Effector CD4-positive, alpha-beta T cell (primary cell): Measurements from ENCODE around the gene BATF3.

Experiments
- DNase-seq: peaks from one replicate; pipeline ENCODE4 v3.0.0-alpha.2; 2020

Gene BATF3

GRCh38 chr1:212703991-212704564, 4.4 kb upstream of the BATF3 start:
- DNase-seq: no peak

GRCh38 chr1:212702672-212703071, 3.0 kb upstream of the BATF3 start:
- no peak for DNase-seq

DNA sequence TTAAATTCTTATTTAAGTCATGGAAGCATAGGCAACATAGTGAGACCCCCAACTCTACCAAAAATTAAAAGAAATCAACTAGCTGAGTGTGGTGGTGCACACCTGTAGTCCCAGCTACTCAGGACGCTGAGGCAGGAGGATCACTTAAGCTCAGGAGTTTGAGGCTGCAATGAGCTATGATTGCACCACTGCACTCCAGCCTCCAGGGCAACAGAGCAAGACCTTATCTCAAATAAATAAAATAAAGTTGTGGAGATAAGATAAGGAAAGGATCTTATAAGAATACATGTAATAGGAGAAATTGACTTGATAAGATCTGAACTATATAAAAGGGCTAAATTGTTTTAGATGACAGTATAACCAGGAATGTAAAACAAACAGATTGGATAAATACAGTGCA, 2.3 kb upstream of the BATF3 start:
- no peak for DNase-seq

- DNase-seq: no peak
Measured at GRCh38 chr1:212700892-212701819, 1.5 kb upstream of the BATF3 start.

DNA sequence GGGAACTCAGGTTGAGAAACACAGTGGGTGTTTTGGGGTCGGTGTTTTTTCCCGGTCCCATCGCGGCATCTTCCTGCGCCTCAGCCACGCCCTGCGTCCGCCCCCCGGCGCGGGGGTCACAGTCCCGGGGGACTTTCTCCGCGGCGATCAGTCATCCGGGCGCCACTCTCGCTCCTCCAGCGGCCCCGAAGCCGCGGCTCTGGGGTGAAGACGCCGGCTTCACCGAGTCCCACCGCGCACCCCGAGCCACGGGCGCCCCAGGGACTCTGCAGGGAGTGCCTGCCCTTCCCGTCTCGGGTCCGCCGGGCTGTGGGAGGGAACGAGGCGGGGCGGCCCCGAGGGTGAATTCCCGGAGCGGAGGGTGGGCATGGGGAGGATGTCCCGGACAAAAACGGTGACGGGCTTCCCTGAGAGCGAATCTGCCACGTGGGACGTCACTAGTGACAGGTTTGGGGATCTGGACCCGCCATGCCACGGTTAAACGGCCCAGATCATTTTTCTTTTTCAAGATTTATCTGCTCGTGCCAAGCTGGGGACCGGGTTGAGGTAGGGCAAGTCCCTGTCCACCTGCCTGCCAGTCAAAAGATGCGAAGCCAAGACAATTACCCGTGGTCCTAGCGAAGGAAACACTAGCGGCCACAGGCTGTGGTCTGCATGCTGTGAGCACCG, 717 bp upstream of the BATF3 start:
- peak; percentile 33 for DNase-seq

DNA sequence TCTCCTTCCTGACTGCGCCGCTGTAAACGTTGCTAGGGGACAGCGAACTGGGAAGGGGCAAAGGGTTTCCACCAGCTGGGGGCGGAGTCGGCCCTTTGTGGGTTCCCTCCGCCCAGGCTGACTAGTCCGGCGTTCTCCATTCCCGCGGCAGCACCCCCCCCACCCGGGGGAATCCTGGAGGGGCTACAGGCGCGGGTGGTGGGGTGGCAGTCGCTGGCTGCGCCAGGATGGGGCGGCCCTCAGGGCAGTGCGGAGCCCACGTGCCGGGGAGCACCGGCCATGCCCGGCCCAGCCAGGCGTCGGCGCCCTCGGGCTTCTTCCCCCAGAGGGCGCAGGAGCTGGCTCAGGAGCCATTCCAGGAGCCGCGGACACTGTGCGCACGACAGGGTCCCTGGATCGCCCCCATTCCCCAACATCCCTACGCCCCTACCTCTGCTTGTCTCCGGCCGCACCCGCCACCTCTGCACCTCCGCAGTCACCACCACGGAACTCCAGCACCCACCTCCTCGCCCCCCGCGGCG, 476 bp downstream of the BATF3 start:
- DNase-seq: peak; percentile 18

GRCh38 chr1:212698467-212699103, 1.1 kb downstream of the BATF3 start:
- no peak for DNase-seq

DNA sequence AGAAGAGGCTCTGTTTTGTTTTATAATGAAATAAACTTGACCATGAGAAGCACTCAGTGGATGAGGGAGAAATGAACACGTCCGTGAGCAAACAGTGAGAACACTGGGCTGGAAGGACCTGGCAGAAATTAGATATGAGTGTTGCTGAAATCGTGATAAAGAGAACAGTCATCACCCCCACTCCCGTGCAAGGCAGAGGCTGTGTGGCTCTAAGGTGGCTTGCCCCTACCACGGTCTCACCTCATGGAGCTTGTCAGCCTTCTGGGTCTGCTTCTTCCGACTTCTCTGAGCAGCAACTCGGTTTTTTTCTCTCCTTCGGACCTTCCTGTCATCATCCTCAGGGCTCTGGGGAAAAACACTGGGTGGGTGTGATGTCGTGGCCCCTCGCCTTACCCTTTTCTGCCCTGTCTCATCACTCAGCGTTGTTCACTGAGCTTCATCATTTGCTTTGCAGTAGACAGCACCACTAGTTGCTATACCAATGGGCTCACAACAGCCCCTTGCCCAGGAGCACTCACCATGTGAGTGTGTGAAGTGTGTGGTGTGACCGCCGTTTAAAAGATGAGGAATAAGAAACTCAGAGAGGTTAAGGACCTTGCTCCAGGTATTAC, 2.8 kb downstream of the BATF3 start:
- DNase-seq: no peak

DNA sequence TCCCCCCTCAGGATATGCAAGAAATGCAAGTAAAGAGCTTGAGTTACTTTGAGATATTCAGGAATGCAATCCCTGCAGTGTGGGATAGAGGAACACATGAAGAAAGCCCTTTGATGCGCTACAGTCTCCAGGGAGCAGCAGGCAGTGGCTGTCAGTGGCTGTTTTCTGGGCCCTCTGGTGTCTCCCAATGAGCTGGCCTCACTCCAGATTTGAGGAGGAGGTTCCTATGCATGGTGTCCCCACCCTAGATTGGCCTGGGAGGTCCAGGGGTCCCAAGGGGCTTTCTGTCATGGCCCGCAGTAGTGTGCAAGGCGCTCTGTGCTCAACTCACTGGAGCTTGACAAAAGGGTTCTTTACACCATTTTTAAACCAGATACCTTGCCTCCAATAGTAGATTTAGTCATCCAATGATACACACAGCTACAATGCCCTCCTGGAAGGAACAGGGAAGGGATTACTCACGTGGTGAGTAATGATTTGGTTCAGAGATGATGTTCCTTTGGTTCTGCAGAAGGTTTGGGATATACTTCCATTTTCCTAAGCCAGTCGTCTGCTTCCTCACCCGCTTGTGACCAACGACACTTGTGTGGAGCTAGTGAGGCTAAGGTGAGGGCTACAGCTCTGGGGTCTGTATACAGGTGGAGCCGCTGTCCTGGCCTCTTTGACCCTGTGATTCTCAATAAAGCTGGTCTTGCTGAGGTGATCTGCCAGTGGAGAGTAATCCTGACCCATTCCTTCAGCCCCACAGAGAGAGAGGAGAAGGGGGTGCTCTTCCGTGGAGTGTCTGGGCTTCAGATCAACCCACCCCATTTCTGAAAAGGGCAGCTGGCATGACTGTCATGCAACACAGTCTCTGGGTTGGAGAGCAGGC, 6.6 kb downstream of the BATF3 start:
- no peak for DNase-seq

- no peak for DNase-seq
Measured at GRCh38 chr1:212691561-212692071, 8.0 kb downstream of the BATF3 start.

DNA sequence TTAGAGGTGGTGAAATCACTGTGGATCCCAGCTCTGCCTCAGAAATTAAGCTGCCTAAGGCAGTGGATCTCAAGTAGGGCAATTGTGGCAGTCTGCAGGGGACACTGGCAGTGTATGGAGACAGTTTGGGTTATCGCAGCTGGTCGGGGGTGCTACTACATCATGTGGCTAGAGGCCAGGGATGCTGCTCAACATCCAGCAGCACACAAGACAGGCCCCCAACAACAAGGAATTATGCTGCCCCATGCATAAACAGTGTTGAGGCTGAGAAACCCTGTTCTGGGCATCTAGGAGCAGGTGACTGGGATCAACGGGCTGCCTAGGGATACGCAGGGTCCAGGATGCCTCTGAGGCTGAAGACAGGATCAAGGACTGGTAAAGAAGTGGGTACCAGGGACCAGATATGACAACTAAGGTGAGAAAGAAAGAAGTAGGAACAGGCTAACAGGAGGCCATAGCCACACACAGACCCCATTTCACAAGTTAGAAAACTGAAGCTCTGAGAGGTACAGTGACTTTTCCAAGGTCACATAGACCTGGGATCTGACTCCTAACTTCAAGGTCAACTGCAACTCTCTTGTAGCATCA, 8.7 kb downstream of the BATF3 start:
- DNase-seq: no peak

- DNase-seq: no peak
Measured at GRCh38 chr1:212689758-212690529, 9.7 kb downstream of the BATF3 start.

GRCh38 chr1:212689196-212689725, 10.4 kb downstream of the BATF3 start:
- no peak for DNase-seq

DNA sequence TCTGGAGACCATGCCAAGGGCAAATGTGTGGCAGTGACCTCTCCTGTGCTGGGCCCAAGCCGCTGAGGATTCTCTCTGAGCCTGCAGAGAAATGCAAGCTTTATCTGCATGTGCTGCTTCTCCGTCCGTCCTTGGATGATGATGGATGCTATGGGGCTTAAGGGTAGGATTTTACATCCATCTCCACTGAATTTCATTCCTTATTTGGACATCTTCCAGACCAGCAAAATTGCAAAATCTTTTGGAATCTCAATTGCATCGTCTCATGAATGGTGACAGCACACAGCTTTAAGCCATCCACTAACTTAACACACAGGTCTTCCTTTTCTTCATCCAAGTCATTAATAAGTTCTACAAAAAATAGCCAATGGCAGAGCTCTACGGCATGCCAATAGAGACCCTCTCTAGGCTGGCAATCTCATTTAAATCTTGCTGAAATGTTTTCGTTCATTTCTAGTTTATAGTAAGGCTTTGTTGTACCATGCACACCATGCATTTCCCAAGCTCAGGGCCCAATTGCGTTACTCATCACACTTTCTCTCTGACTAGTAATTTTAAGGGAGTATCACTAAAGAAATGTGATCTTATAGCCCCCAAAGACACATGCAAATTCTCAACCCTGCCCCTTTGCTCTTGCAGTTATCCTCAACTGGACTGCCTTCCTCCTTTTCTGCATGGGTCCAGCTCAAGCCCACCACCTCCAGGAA, 11.1 kb downstream of the BATF3 start:
- DNase-seq: no peak

DNA sequence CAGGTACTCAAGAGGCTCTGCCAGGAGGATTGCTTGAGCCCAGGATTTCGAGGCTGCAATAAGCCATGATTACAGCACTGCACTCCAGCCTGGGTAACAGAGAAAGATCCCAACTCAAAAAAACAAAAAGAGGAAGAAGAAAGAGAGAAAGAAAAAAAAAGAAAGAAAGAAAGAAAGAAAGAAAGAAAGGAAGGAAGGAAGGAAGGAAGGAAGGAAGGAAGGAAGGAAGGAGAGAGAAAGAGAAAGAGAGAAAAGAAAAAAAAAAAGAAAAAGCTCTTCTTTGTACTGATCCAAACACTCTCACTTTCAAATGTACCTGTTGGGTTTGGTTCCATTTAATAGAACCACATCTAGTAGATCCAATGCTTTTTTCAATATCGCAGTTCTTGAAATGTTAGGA, 11.8 kb downstream of the BATF3 start:
- no peak for DNase-seq

DNA sequence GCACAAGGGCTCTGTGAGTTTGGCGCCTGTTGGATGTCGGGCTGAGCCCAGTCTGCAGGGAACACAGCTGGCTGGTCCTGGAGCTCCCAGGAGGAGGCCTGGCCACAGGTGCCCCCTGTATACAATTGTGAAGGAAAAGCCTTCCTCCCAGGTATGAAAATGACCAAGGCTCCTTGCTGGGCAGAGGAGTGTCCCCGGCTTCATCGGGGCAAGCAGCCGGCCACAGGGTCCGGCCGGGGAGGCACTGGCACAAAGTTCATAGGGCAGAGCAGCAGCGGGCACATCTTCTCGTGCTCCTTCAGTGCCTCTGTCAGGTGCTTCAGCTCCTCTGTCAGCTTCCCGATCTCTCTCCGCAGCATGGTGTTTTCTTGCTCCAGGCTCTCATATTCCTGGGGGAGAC, 13.0 kb downstream of the BATF3 start:
- DNase-seq: no peak

GRCh38 chr1:212686069-212686468, 13.6 kb downstream of the BATF3 start:
- DNase-seq: no peak

DNA sequence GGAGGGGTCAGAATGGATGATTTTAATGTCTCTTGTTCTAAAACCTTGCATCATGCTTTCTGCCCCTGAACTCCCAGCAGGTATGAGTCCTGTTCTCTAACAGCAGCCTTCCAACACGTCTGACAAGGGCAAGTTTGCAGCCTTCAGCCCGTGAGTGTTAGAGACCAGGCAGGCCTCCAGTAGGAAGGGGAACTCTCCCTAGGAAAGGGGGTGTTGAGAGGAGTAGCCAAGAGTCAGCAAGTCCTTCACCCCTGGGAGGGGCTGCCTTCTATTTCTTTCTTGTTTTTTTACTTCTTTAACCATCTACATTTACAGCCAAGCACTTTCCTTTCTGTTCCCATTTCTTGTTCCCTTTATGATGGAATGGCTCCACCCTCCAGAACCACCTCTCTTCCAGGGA, 14.2 kb downstream of the BATF3 start:
- DNase-seq: no peak

- no peak for DNase-seq
Measured at GRCh38 chr1:212684521-212685090, 15.0 kb downstream of the BATF3 start.
